HL-60 (cell line): ENCODE results near the gene PLPP3.

Experiments used
- DNase-seq, 2 experiments: peaks; one replicate each; pipeline ENCODE4 v3.0.0-alpha.2; 2010 to 2020; ENCODE audit warnings: low read depth in 1 of 2, low spot score in 1 of 2
- H3K27ac ChIP-seq: fragments of 250-450 bp; sonication (Bioruptor Pico); replicated peaks from 2 replicates; pipeline ENCODE4 v1.5.1; 2020; ENCODE audit warnings: mild to moderate bottlenecking, moderate library complexity
- H3K27me3 ChIP-seq: fragments of 250-450 bp; sonication (Bioruptor Pico); 2 replicates; pipeline ENCODE4 v1.5.1; 2021; ENCODE audit warnings: mild to moderate bottlenecking, moderate library complexity; ENCODE audit not compliant: insufficient read depth, poor library complexity, severe bottlenecking
- H3K4me3 ChIP-seq: replicated peaks from 2 replicates; pipeline ENCODE4 v1.5.1; 2011; ENCODE audit warnings: mild to moderate bottlenecking, control low read depth, low read length; ENCODE audit not compliant: insufficient read depth
- GABPA ChIP-seq: IDR thresholded peaks from 2 replicates; pipeline ENCODE4 v1.6.1; 2012; ENCODE audit warnings: low read depth
- POLR2AphosphoS5 ChIP-seq: IDR thresholded peaks from 2 replicates; pipeline ENCODE4 v1.6.1; 2012; ENCODE audit warnings: low read depth
- SPI1 ChIP-seq: IDR thresholded peaks from 2 replicates; pipeline ENCODE4 v1.6.1; 2012; ENCODE audit warnings: low read depth, mild to moderate bottlenecking, borderline replicate concordance
- TF ChIP-seq, protein P1 (sequence below): IDR thresholded peaks from one replicate; pipeline ENCODE4 v1.5.1; 2011; ENCODE audit warnings: low read length, control low read depth, inconsistent platforms; ENCODE audit not compliant: insufficient read depth
- TF ChIP-seq, protein P2 (sequence below): IDR thresholded peaks from 2 replicates; pipeline ENCODE4 v1.6.1; 2012; ENCODE audit warnings: low read depth; ENCODE audit not compliant: insufficient replicate concordance

The PLPP3 gene

DNA sequence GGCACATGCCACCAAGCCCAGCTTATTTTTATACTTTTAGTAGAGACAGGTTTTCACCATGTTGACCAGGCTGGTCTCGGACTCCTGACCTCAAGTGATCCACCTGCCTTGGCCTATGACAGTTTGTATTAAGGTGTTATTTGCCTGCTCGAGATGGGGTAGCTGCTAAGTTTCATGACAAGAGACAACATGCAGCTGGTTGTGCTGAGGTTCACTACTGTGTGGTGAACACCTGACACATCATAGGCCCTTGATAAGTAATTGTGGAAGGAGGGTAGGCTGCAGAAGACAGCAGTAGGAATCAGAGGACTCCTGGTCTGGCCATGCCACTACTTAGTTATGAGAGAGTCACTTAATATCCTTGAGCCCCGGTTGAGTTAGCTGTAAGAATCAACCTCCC is 46.2 kb downstream of the PLPP3 start:
- TF ChIP-seq, protein P1, sequence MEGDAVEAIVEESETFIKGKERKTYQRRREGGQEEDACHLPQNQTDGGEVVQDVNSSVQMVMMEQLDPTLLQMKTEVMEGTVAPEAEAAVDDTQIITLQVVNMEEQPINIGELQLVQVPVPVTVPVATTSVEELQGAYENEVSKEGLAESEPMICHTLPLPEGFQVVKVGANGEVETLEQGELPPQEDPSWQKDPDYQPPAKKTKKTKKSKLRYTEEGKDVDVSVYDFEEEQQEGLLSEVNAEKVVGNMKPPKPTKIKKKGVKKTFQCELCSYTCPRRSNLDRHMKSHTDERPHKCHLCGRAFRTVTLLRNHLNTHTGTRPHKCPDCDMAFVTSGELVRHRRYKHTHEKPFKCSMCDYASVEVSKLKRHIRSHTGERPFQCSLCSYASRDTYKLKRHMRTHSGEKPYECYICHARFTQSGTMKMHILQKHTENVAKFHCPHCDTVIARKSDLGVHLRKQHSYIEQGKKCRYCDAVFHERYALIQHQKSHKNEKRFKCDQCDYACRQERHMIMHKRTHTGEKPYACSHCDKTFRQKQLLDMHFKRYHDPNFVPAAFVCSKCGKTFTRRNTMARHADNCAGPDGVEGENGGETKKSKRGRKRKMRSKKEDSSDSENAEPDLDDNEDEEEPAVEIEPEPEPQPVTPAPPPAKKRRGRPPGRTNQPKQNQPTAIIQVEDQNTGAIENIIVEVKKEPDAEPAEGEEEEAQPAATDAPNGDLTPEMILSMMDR, result no peak
- TF ChIP-seq SPI1, result no peak
- no peak for TF ChIP-seq POLR2AphosphoS5
- TF ChIP-seq, protein P2, sequence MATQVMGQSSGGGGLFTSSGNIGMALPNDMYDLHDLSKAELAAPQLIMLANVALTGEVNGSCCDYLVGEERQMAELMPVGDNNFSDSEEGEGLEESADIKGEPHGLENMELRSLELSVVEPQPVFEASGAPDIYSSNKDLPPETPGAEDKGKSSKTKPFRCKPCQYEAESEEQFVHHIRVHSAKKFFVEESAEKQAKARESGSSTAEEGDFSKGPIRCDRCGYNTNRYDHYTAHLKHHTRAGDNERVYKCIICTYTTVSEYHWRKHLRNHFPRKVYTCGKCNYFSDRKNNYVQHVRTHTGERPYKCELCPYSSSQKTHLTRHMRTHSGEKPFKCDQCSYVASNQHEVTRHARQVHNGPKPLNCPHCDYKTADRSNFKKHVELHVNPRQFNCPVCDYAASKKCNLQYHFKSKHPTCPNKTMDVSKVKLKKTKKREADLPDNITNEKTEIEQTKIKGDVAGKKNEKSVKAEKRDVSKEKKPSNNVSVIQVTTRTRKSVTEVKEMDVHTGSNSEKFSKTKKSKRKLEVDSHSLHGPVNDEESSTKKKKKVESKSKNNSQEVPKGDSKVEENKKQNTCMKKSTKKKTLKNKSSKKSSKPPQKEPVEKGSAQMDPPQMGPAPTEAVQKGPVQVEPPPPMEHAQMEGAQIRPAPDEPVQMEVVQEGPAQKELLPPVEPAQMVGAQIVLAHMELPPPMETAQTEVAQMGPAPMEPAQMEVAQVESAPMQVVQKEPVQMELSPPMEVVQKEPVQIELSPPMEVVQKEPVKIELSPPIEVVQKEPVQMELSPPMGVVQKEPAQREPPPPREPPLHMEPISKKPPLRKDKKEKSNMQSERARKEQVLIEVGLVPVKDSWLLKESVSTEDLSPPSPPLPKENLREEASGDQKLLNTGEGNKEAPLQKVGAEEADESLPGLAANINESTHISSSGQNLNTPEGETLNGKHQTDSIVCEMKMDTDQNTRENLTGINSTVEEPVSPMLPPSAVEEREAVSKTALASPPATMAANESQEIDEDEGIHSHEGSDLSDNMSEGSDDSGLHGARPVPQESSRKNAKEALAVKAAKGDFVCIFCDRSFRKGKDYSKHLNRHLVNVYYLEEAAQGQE, result no peak
- TF ChIP-seq GABPA, result no peak
- no peak overlapping the region for H3K27ac ChIP-seq
- no peak for DNase-seq
- H3K4me3 ChIP-seq, result no peak overlapping the region
- H3K27me3 ChIP-seq, result peaks cover 5% of the 10 kb centered on the region

DNA sequence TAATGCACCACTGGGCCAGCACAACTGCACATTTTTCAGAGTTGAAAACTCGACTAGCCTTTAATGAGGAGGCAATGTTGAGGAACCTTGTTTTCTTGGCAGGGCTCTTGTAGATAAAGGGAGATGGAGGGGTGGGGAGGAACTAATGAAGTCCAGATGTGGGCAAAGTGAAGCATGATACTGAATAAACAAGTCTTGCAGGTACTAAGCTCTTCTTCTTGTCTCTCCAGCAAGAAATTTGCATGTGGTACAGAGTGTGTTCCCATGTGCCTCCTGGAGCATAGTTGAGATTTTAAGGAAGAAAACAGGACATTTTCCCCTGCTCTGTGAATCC is 47.0 kb downstream of the PLPP3 start:
- DNase-seq, result no peak
- Histone ChIP-seq H3K27me3 (peaks cover 5% of the 10 kb centered on the region), H3K27ac (no peak overlapping the region), H3K4me3 (no peak overlapping the region)
- TF ChIP-seq, protein P1, result no peak
- TF ChIP-seq SPI1 (no peak), GABPA (no peak), POLR2AphosphoS5 (no peak)
- TF ChIP-seq, protein P2, result no peak

DNA sequence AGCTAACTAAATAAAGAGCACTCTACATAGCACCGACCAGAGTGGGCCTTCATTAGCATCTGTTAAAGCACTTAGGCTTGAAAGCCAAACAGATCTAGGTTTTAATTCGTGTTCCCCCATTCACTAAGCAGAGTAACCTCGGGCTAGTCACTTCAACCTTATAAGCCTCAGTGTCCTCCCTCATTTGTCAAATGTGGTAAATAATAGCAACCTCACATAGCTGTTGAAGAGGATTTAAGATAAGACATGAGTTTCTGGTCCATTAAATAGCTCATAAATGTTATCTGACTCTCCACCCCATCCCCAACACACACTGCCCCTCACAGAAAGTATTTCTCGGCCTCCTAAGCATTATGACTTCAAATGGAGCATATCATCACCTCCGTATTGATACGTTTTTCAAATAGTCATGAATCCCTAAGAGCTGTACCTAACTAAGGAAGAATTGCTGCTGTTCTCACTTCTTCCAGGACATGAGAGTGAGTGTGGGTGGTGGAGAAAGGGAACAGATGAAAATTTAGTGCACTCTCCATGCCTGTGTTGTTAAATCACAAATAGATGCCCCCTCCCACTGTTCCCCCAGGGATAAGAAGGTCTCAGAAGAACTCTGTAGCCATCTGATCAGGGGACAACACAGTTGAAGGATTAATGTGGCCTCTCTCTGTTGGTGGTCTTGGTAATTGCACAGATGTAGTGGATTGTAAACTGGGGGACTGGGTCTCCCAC is 47.6 kb downstream of the PLPP3 start:
- DNase-seq, result no peak
- Histone ChIP-seq H3K4me3 (no peak overlapping the region), H3K27ac (no peak overlapping the region), H3K27me3 (peaks cover 5% of the 10 kb centered on the region)
- TF ChIP-seq, protein P1, result no peak
- TF ChIP-seq GABPA (no peak), POLR2AphosphoS5 (no peak), SPI1 (no peak)
- TF ChIP-seq, protein P2, result no peak
